Prostate gland (tissue), 2 donors: ENCODE measurements around the gene UBL7. TPM values are rescaled to one million over a fixed set of nuclear protein-coding genes. Genes with fewer than 3 reads are reported as not detected.

Experiments
- DNase-seq: peaks from one replicate; pipeline ENCODE4 v3.0.0-alpha.2; 2019; ENCODE audit warnings: low spot score
- H3K27ac ChIP-seq, 2 donors: fragments of 200-600 bp; sonication (generic); 2 replicates each; pipeline ENCODE4 v1.5.1; 2017 to 2019
- H3K27me3 ChIP-seq: fragments of 200-600 bp; sonication (generic); replicated peaks from 2 replicates; pipeline ENCODE4 v1.5.1; 2019; ENCODE audit not compliant: insufficient read depth
- H3K36me3 ChIP-seq, 2 donors: fragments of 200-600 bp; sonication (generic); 1 replicate in 1 of 2; 2 replicates in 1 of 2; pipeline versions ENCODE4 v1.5.1 to v1.8.1; 2017 to 2019
- H3K4me1 ChIP-seq: fragments of 200-600 bp; sonication (generic); replicated peaks from 2 replicates; pipeline ENCODE4 v1.5.1; 2019
- H3K4me3 ChIP-seq, 2 donors: fragments of 200-600 bp; sonication (generic); 2 replicates each; pipeline ENCODE4 v1.5.1; 2017 to 2019
- H3K9me3 ChIP-seq: fragments of 200-600 bp; sonication (generic); 2 replicates; pipeline ENCODE4 v1.5.1; 2017
- CTCF ChIP-seq, 4 experiments: fragments of 200-600 bp in 2 of 4; fragments of 450-650 bp in 2 of 4; sonication (generic) in 2 of 4; IDR thresholded peaks; 1 replicate in 3 of 4; 2 replicates in 1 of 4; pipeline ENCODE4 v1.5.1; 2016 to 2019; ENCODE audit warnings: antibody characterized with exemption in 4 of 4, mild to moderate bottlenecking in 2 of 4, moderate library complexity in 2 of 4
- POLR2A ChIP-seq: fragments of 450-650 bp; IDR thresholded peaks from one replicate; pipeline ENCODE4 v1.6.1; 2016; ENCODE audit warnings: antibody characterized with exemption, mild to moderate bottlenecking
- POLR2AphosphoS5 ChIP-seq: sonication (generic); formaldehyde crosslinking; IDR thresholded peaks from one replicate; pipeline ENCODE4 v1.6.1; 2017; ENCODE audit warnings: antibody characterized with exemption
- WGBS: methylation state at CpG from one replicate; pipeline ENCODE4 v1.1.5; 2018; 5-methylcytosine and 5-hydroxymethylcytosine counted together
- intact Hi-C: fragments of 100-400 bp; cut with DNase I; formaldehyde crosslinking; loops from one replicate; pipeline ENCODE4 v1.14.2; 2022
- total RNA-seq, 2 donors: library from RNA; depleted of rRNA; stranded (reverse); fragments of >200 nt; gene quantifications; one replicate each; pipeline ENCODE4 v1.1.0, GENCODE V29; 2016

The UBL7 gene
- total RNA-seq, 2 donors from 2014 or later: 83.1 to 85.2 TPM

GRCh38 chr15:74470631-74471395 lies 9.9 kb upstream of the UBL7 start:
- Histone ChIP-seq H3K4me1 (no peaks in the 10 kb centered on the region), H3K9me3 (no peaks in the 10 kb centered on the region), H3K4me3 (no peak overlapping the region), H3K27me3 (no peaks in the 10 kb centered on the region), H3K36me3 (no peaks in the 10 kb centered on the region), H3K27ac (no peak overlapping the region)
- no peak for TF ChIP-seq POLR2AphosphoS5
- no peak for TF ChIP-seq CTCF (IDR thresholded peaks at IDR 0.05)
- no peak for TF ChIP-seq POLR2A
- 96% methylated on average over 12 of the region's 12 CpGs for WGBS
- DNase-seq: no peak
- intact Hi-C loops: no loop called here

DNA sequence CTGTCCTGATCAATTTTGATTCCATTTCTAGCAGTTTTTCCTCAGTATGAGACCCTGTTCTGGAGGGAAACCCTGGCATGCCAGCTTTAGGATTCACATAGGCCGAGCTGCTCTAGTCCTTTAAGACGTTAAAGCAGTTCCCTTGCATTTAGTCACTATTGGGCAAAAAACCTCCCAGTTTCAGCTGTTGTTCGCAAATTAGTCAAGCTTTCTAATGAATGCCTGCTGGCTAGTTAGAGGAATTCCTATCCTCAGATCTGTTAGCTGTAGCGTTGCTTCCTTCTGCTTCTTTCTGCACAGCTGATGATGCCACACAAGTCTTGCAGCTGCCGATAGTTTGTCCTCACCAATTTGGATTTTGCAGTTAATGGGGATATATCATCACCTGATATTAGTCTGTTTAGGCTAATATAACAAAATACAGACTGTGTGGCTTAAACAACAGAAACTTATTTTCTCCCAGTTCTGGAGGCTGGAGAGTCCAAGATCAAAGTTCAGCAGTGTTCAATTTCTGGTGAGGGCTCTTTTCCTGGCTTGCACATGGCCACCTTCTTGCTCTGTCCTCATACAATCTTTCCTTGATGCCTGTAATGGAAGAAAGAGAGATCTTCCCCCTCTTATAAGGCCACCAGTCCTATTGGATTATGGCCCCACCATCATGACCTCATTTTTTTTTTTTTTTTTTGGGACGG lies 7.5 kb upstream of the UBL7 start:
- H3K4me1 ChIP-seq: no peaks in the 10 kb centered on the region
- no peak for DNase-seq
- H3K27me3 ChIP-seq: no peaks in the 10 kb centered on the region
- no peaks in the 10 kb centered on the region for H3K9me3 ChIP-seq
- WGBS: over 99% methylated on average over 6 of the region's 6 CpGs
- H3K27ac ChIP-seq: no peak overlapping the region
- intact Hi-C loops: no loop called here
- no peak overlapping the region for H3K4me3 ChIP-seq
- H3K36me3 ChIP-seq: no peaks in the 10 kb centered on the region
- TF ChIP-seq POLR2AphosphoS5: no peak
- TF ChIP-seq CTCF (IDR thresholded peaks at IDR 0.05): no peak
- no peak for TF ChIP-seq POLR2A

DNA sequence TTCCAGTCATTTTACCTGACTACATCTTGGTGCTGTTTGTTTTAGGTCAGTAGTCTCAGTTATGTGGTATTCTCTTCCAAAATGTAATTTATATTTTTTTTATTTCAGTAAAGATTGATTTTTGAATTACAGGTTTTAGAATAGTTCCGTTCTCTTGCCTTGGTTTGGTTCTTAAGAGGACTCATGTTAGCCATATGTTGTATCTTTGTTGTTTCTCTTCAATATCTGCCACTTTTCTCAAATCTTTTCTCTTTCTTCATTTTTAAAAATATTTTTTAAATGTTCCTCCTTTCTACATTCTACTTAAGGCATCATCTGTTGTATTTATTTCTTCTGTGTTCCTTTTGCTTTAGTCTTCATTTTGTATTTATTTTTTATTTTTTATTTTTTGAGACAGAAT lies 5.6 kb upstream of the UBL7 start:
- H3K36me3 ChIP-seq: no peaks in the 10 kb centered on the region
- no peak overlapping the region for H3K27ac ChIP-seq
- H3K4me1 ChIP-seq: no peaks in the 10 kb centered on the region
- no peaks in the 10 kb centered on the region for H3K9me3 ChIP-seq
- 93% methylated on average over 1 of the region's 1 CpG for WGBS
- TF ChIP-seq POLR2AphosphoS5: no peak
- TF ChIP-seq POLR2A: no peak
- TF ChIP-seq CTCF (IDR thresholded peaks at IDR 0.05): no peak
- H3K4me3 ChIP-seq: no peak overlapping the region
- intact Hi-C loops: no loop called here
- DNase-seq: no peak
- H3K27me3 ChIP-seq: no peaks in the 10 kb centered on the region

DNA sequence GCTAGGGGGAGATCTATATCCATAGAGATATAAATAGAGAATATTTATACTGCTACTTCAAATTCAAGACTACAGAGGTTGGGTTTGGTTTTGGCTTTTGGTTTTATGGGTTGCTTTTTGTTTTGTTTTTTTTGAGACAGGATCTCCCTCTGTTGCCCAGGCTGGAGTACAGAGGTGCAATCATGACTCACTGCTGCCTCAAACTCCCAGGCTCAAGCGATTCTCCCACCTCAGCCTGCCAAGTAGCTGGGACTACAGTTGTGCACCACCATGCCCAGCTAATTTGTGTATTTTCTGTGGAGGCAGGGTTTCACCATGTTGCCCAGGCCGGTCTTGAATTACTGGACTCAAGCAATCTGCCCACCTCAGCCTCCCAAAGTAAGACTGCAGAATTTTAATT lies 3.9 kb upstream of the UBL7 start:
- no peaks in the 10 kb centered on the region for H3K4me1 ChIP-seq
- DNase-seq: no peak
- no peak overlapping the region for H3K4me3 ChIP-seq
- intact Hi-C loops: loop anchor here (5.0 kb wide), 2 partner anchors 77 to 152 kb away; partner anchors contain the start of genes ARID3B and CLK3
- TF ChIP-seq POLR2AphosphoS5: no peak
- TF ChIP-seq POLR2A: no peak
- no peak for TF ChIP-seq CTCF (IDR thresholded peaks at IDR 0.05)
- no peaks in the 10 kb centered on the region for H3K9me3 ChIP-seq
- H3K36me3 ChIP-seq: no peaks in the 10 kb centered on the region
- no peaks in the 10 kb centered on the region for H3K27me3 ChIP-seq
- no peak overlapping the region for H3K27ac ChIP-seq
- WGBS: 98% methylated on average over 2 of the region's 2 CpGs
